Neural cell (in vitro differentiated cells): Measurements from ENCODE around the gene CRKL. TPM values are rescaled to one million over a fixed set of nuclear protein-coding genes. Genes with fewer than 3 reads are reported as not detected.
"Not testable (repeated sequence)": the region's sequence is repeated elsewhere in the genome, so short reads cannot be mapped to it uniquely, and the experiment has no call there.

Source experiments
- H2AFZ ChIP-seq: fragments of 200-600, 300-800 bp; sonication (generic), shearing (Covaris generic); 2 replicates; pipeline ENCODE4 v1.6.0; 2014; ENCODE audit warnings: low read depth, mild to moderate bottlenecking, antibody characterized with exemption, low read length, moderate library complexity
- H3F3A ChIP-seq: fragments of 200-600 bp; shearing (Covaris generic); 2 replicates; pipeline ENCODE4 v1.6.1; 2016; ENCODE audit warnings: mild to moderate bottlenecking, moderate library complexity, mixed read lengths, antibody characterized with exemption, low read length; ENCODE audit not compliant: insufficient read depth, poor library complexity, severe bottlenecking
- H3K27ac ChIP-seq: fragments of 200-600, 300-800 bp; sonication (generic), shearing (Covaris generic); 2 replicates; pipeline ENCODE4 v1.5.1; 2014; ENCODE audit warnings: mild to moderate bottlenecking, low read length, moderate library complexity
- H3K27me3 ChIP-seq: fragments of 300-800, 200-600 bp; sonication (generic), shearing (Covaris generic); 2 replicates; pipeline ENCODE4 v1.6.0; 2014; ENCODE audit warnings: mild to moderate bottlenecking, low read depth, low read length, moderate library complexity; ENCODE audit not compliant: insufficient read depth
- H3K36me3 ChIP-seq: fragments of 300-800, 200-600 bp; sonication (generic), shearing (Covaris generic); 2 replicates; pipeline ENCODE4 v1.5.1; 2014; ENCODE audit warnings: mild to moderate bottlenecking, antibody characterized with exemption, low read length, moderate library complexity; ENCODE audit not compliant: insufficient read depth
- H3K4me2 ChIP-seq: fragments of 300-800, 200-600 bp; sonication (generic), shearing (Covaris generic); 2 replicates; pipeline ENCODE4 v1.6.0; 2014; ENCODE audit warnings: mild to moderate bottlenecking, low read length
- H3K4me3 ChIP-seq: fragments of 300-800, 200-600 bp; sonication (generic), shearing (Covaris generic); 2 replicates; pipeline ENCODE4 v1.5.1; 2014; ENCODE audit warnings: mild to moderate bottlenecking, low read length, moderate library complexity
- H3K79me2 ChIP-seq: fragments of 200-600 bp; shearing (Covaris generic); replicated peaks from 2 replicates; pipeline ENCODE4 v1.6.0; 2014; ENCODE audit warnings: mild to moderate bottlenecking, low read length, moderate library complexity; ENCODE audit not compliant: insufficient read depth
- H3K9ac ChIP-seq: fragments of 300-800, 200-600 bp; sonication (generic), shearing (Covaris generic); 2 replicates; pipeline ENCODE4 v1.6.1; 2016; ENCODE audit warnings: mild to moderate bottlenecking, low read length, mixed read lengths
- H3K9me2 ChIP-seq: fragments of 200-600 bp; shearing (Covaris generic); 2 replicates; pipeline ENCODE4 v1.6.1; 2016; ENCODE audit warnings: mild to moderate bottlenecking, low read length, mixed read lengths; ENCODE audit not compliant: insufficient read depth
- H3K9me3 ChIP-seq: fragments of 200-600, 300-800 bp; sonication (generic), shearing (Covaris generic); 2 replicates; pipeline ENCODE4 v1.6.1; 2016; ENCODE audit warnings: mild to moderate bottlenecking, mixed run types, low read length, moderate library complexity, mixed read lengths
- H4K20me1 ChIP-seq: fragments of 200-600 bp; shearing (Covaris generic); 2 replicates; pipeline ENCODE4 v1.6.1; 2016; ENCODE audit warnings: mild to moderate bottlenecking, mixed run types; ENCODE audit not compliant: insufficient read depth
- CTCF ChIP-seq: fragments of 450-650 bp; IDR thresholded peaks from 2 replicates; pipeline ENCODE4 v1.5.1; 2014; ENCODE audit warnings: antibody characterized with exemption, mild to moderate bottlenecking, moderate library complexity; ENCODE audit not compliant: poor library complexity, severe bottlenecking
- EP300 ChIP-seq: fragments of 450-650 bp; conservative IDR thresholded peaks from 2 replicates; pipeline ENCODE4 v1.6.1; 2014; ENCODE audit warnings: antibody characterized with exemption, mild to moderate bottlenecking, moderate library complexity; ENCODE audit not compliant: poor library complexity, severe bottlenecking
- EZH2 ChIP-seq: fragments of 200-600, 300-800 bp; shearing (Covaris generic), sonication (generic); IDR thresholded peaks from 2 replicates; pipeline ENCODE4 v1.6.1; 2014; ENCODE audit warnings: antibody characterized with exemption, low read length, borderline replicate concordance, mild to moderate bottlenecking; ENCODE audit not compliant: insufficient read depth, poor library complexity, severe bottlenecking
- RAD21 ChIP-seq: fragments of 450-650 bp; conservative IDR thresholded peaks from 2 replicates; pipeline ENCODE4 v1.6.1; 2014; ENCODE audit warnings: antibody characterized with exemption, mild to moderate bottlenecking, moderate library complexity
- REST ChIP-seq: IDR thresholded peaks from 2 replicates; pipeline ENCODE4 v1.6.1; 2012; ENCODE audit warnings: borderline replicate concordance
- polyA plus RNA-seq: library from polyadenylated mRNA; depleted of rRNA; stranded (reverse); fragments of >200 nt; gene quantifications from 2 replicates; pipeline ENCODE4 v1.2.3, GENCODE V29; 2014

Gene CRKL
- polyA plus RNA-seq, 1 donor from 2014 or later: 46.8 TPM

- not testable (repeated sequence) for H3K27me3 ChIP-seq, H3K4me2 ChIP-seq, H3F3A ChIP-seq, H3K9ac ChIP-seq, H3K27ac ChIP-seq, H3K79me2 ChIP-seq, H3K9me3 ChIP-seq, H3K4me3 ChIP-seq, H3K36me3 ChIP-seq, H3K9me2 ChIP-seq, H2AFZ ChIP-seq, H4K20me1 ChIP-seq
Measured at GRCh38 chr22:20901093-20902033, 15.8 kb upstream of the CRKL start.

GRCh38 chr22:20903093-20903492, 14.1 kb upstream of the CRKL start:
- no peak overlapping the region for H3K4me3 ChIP-seq
- no peaks in the 10 kb centered on the region for H3K9me2 ChIP-seq
- no peak overlapping the region for H3K27ac ChIP-seq
- no peak for TF ChIP-seq CTCF
- TF ChIP-seq REST: no peak
- no peak for TF ChIP-seq EZH2
- no peak for TF ChIP-seq RAD21
- no peak for TF ChIP-seq EP300
- no peaks in the 10 kb centered on the region for H4K20me1 ChIP-seq
- H3K4me2 ChIP-seq: no peak overlapping the region
- H3K36me3 ChIP-seq: no peaks in the 10 kb centered on the region
- no peaks in the 10 kb centered on the region for H3K27me3 ChIP-seq
- no peaks in the 10 kb centered on the region for H3K79me2 ChIP-seq
- H2AFZ ChIP-seq: no peak overlapping the region
- H3F3A ChIP-seq: no peaks in the 10 kb centered on the region
- H3K9me3 ChIP-seq: no peaks in the 10 kb centered on the region
- H3K9ac ChIP-seq: no peak overlapping the region
